Fibroblast of skin of scalp (primary cell): ENCODE results near the gene CXADR.

Experiments used
- DNase-seq: peaks from one replicate; pipeline ENCODE4 v3.0.0-alpha.2; 2013

Gene CXADR

GRCh38 chr21:17542371-17543011 is 29.6 kb downstream of the CXADR start:
- no peak for DNase-seq

GRCh38 chr21:17545007-17545406 is 32.2 kb downstream of the CXADR start:
- no peak for DNase-seq

- DNase-seq = no peak
Measured at GRCh38 chr21:17548262-17548661, 35.4 kb downstream of the CXADR start.

- DNase-seq = no peak
Measured at GRCh38 chr21:17550671-17551308, 37.9 kb downstream of the CXADR start.

GRCh38 chr21:17552410-17552809 is 39.6 kb downstream of the CXADR start:
- no peak for DNase-seq

GRCh38 chr21:17554120-17554519 is 41.3 kb downstream of the CXADR start:
- no peak for DNase-seq

GRCh38 chr21:17554679-17555465 is 42.0 kb downstream of the CXADR start:
- peak; percentile 6 for DNase-seq

GRCh38 chr21:17560377-17561025 is 47.7 kb downstream of the CXADR start:
- no peak for DNase-seq

GRCh38 chr21:17570786-17571185 is 57.9 kb downstream of the CXADR start:
- no peak for DNase-seq

- no peak for DNase-seq
Measured at GRCh38 chr21:17572431-17572830, 59.6 kb downstream of the CXADR start.

- no peak for DNase-seq
Measured at GRCh38 chr21:17575076-17575475, 62.2 kb downstream of the CXADR start.

- DNase-seq = no peak
Measured at GRCh38 chr21:17576080-17576835, 63.4 kb downstream of the CXADR start.

- no peak for DNase-seq
Measured at GRCh38 chr21:17577701-17578100, 64.9 kb downstream of the CXADR start.

- DNase-seq = no peak
Measured at GRCh38 chr21:17578162-17578561, 65.3 kb downstream of the CXADR start.

- no peak for DNase-seq
Measured at GRCh38 chr21:17578876-17579275, 66.0 kb downstream of the CXADR start.

- no peak for DNase-seq
Measured at GRCh38 chr21:17580319-17580718, 67.5 kb downstream of the CXADR start.

GRCh38 chr21:17583898-17584297 is 71.1 kb downstream of the CXADR start:
- no peak for DNase-seq

- peak; percentile 53 for DNase-seq
Measured at GRCh38 chr21:17585875-17586450, 73.1 kb downstream of the CXADR start.

- DNase-seq = peak; percentile 12
Measured at GRCh38 chr21:17590430-17590829, 77.6 kb downstream of the CXADR start.

- no peak for DNase-seq
Measured at GRCh38 chr21:17597680-17598079, 84.8 kb downstream of the CXADR start.

- no peak for DNase-seq
Measured at GRCh38 chr21:17598437-17598836, 85.6 kb downstream of the CXADR start.

GRCh38 chr21:17602874-17603273 is 90.0 kb downstream of the CXADR start:
- DNase-seq = peak; percentile 31
